NCI-H2107 (cell line): Measurements from ENCODE around the gene KRTAP26-1.

Source experiments
- DNase-seq: peaks from one replicate; lab custom pipeline; 2025; lab: John Stamatoyannopoulos, UW

The KRTAP26-1 gene, protein sequence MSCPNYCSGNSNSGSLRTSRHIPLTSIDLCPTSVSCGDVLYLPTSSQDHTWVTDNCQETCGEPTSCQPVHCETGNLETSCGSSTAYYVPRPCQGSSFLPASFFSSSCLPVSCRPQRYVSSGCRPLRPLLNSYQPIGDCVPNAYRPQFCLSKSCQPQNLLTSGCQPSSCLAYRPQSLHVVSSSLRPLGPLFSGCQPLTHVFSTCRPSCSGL

GRCh38 chr21:30320215-30320614, at the start of gene KRTAP26-1:
Gene KRTAP26-1, minus strand, starts transcription at chr21:30320315. Its CDS starts 280 bp downstream, at chr21:30320035.
- no peak for DNase-seq

GRCh38 chr21:30355906-30356305, 35.8 kb upstream of the KRTAP26-1 start:
- DNase-seq: no peak

GRCh38 chr21:30354308-30355005, 34.3 kb upstream of the KRTAP26-1 start:
- DNase-seq: no peak

- no peak for DNase-seq
Measured at GRCh38 chr21:30351534-30351933, 31.4 kb upstream of the KRTAP26-1 start.

GRCh38 chr21:30349572-30349971, 29.5 kb upstream of the KRTAP26-1 start:
- no peak for DNase-seq

- no peak for DNase-seq
Measured at GRCh38 chr21:30348506-30348905, 28.4 kb upstream of the KRTAP26-1 start, which contains the start of gene KRTAP23-1. Gene KRTAP23-1, minus strand, starts transcription at chr21:30348606. Its CDS starts 0 bp downstream, at chr21:30348606.

DNA sequence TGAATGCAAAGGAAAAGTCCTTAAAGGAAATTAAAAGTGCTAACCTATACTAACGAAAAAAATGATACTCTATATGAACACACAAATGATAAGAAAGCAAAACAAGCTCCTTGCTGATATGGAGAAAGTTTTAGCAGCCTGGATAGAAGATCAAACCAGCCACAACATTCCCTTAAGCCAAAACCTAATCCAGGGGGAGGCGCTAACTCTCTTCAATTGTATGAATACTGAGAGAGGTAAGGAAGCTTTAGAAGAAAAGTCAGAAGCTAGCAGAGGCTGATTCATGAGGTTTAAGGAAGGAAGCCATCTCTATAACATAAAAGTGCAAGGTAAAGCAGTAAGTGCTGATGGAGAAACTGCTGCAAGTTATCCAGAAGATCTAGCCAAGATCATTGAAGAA, 24.9 kb upstream of the KRTAP26-1 start:
- no peak for DNase-seq

GRCh38 chr21:30340714-30341573, 20.8 kb upstream of the KRTAP26-1 start:
- peak; percentile 33 for DNase-seq

GRCh38 chr21:30338717-30339116, 18.6 kb upstream of the KRTAP26-1 start:
- no peak for DNase-seq

DNA sequence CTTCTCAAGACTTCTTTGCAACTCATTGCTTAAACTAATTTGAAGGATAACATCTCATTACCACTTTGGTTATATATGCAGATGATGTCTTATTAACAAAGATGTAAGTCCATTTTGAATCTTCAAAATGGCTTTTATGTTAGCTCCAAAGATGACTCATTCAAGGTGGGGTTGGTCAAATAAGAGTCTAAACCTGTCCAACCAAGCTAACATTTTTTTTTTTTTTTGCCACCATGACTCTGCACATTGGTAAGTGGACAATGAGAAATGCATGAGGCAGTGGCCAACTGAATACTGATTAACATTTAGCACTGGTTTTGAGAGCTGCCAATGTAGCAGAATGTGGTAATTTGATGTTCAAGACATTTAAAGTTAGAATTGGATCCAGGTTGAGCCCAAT, 17.7 kb upstream of the KRTAP26-1 start:
- no peak for DNase-seq

GRCh38 chr21:30337276-30337744, 17.2 kb upstream of the KRTAP26-1 start, which contains the start of gene KRTAP27-1:
Gene KRTAP27-1, minus strand, starts transcription at chr21:30337694. Its CDS starts 26 bp downstream, at chr21:30337668.
- no peak for DNase-seq

DNA sequence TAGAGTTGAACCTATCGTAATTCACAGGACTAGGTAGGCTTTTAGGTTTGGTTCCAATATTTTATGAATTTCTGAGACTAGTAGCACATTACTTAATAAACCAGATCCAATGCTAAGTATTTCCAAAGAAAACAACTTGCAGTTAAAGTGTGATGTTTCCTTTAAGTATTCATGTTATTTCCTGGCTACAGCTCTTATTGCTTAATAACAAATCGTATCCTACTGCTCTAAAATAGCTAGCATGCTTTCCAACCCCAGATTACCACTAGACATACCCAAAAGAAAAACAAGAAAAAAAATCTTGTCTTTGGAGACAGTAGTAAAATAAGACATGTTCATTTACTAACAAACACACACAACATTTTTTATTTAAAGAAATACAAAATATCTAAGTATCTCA, 16.5 kb upstream of the KRTAP26-1 start:
- DNase-seq: no peak

DNA sequence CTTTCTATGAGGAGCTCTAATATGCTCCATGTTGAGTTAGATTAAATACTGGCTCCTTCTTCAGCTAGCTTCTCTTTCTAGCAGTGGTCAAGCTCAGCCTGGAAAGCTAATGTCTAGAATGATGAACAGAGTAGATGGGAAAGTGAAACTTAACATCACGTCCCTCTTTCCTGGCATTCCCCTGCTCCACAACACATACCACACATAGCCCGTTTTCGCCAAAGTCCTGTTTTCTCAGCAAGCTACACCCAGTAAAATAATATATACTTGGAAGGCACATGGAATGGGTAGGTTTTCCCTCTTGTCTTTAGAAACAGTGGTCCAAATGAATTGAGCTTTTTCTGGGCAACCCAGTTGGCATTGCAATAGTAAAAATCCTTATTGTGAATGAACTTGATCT, 13.6 kb upstream of the KRTAP26-1 start:
- DNase-seq: no peak

- DNase-seq: no peak
Measured at GRCh38 chr21:30332681-30333080, 12.6 kb upstream of the KRTAP26-1 start.

DNA sequence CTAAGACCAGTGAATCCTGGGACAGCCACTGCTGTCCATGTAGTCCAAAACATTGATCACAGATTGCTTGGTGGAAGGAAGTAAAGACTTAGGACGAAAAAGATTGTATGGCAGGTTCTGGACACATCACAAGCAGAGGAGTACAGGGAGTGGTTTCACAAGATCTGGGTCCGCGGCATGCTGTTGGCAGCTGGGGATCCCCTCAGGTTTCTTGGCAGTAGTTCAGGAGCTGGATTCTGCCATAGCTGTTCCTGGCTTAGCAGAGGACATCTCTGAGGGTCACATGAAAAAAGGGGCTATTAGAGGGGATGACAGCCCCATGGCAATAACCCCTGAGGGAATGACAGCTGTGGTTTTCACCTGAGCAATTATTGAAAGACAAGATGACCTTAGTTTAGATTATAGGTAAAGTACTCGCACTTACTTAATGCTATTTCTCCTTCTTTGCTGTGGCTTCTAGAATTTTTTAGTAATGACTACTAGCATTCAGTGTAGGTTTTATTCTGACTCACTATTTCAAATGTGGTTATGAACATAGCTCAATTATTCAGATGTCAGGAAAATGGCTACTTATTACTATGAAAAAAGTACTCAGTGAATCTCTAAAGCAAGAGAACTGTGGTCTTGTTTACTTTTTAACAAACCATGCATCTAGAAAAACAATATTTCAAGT, 9.2 kb upstream of the KRTAP26-1 start:
- no peak for DNase-seq

- DNase-seq: no peak
Measured at GRCh38 chr21:30326390-30326789, 6.3 kb upstream of the KRTAP26-1 start.

GRCh38 chr21:30315701-30316100, 4.4 kb downstream of the KRTAP26-1 start:
- DNase-seq: no peak

- DNase-seq: no peak
Measured at GRCh38 chr21:30306884-30307283, 13.2 kb downstream of the KRTAP26-1 start.

DNA sequence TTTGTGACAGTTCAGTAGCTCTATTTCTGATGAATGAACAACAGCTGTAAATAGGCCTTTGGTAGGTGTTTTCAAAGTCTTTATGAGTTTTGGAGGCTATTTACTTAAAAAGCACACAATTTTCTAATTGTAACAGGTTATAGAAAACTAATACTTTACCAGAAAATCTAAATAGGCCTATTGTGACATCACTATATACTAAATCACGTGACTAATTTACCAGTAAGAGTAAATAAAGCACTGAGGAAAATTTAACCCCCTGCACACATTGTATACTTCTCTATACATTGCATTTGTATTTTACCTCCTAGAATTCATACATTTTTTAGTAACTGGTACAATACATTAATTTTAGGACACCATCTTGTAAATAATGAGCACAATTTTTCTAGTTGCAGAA, 15.0 kb downstream of the KRTAP26-1 start:
- no peak for DNase-seq

DNA sequence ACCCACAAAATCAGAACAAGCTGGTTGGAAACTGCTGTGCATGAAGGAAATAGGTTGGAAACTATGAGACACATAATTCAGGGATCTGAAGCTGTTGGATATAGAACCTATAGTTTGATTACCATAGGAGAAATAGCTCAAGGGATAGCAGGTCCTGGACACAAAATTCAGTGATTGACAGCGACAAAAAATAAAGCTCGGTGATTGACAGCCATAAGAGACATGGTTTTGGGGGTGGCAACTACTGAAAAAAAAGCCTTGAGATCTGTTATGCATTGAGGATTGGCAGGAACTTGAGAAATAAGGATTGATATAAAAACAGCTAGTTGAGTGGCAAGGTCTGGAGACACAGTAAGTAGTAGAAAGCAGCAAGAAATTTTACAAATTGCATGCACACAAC, 30.9 kb downstream of the KRTAP26-1 start, which contains the start of gene KRTAP25-1:
Gene KRTAP25-1 (minus strand): TSS at position 300 of the 400 bp plus-strand sequence. CDS start 24 bp downstream, at position 276.
- no peak for DNase-seq

- DNase-seq: no peak
Measured at GRCh38 chr21:30282850-30283249, 37.3 kb downstream of the KRTAP26-1 start, which contains the start of gene KRTAP24-1. Gene KRTAP24-1, minus strand, starts transcription at chr21:30282950. Its CDS starts 18 bp downstream, at chr21:30282932.

DNA sequence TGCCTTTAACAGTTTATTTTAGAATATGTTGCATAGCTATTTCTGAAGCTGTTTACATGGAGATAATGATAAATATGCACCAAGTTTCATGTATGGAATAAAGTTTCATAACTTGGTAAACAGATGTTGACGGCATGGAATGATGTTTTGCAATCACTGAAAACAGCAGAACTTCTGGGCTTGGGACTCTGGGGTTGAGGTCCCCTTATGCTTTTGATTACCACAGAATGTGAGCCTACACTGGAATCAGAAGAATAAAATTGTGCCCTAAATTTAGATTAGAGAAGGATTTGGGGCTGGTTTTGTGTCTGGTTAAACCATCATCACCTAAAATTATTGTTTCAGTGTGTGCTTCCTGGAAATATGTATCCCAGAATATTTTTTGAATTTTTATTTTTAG, 48.5 kb downstream of the KRTAP26-1 start:
- no peak for DNase-seq
